COR-L47 (cell line): ENCODE measurements around the gene ACAT2.
"Not testable (repeated sequence)": the region's sequence is repeated elsewhere in the genome, so short reads cannot be mapped to it uniquely, and the experiment has no call there.

Source experiments
- DNase-seq: peaks from one replicate; lab custom pipeline; 2025; lab: John Stamatoyannopoulos, UW

Gene ACAT2

DNA sequence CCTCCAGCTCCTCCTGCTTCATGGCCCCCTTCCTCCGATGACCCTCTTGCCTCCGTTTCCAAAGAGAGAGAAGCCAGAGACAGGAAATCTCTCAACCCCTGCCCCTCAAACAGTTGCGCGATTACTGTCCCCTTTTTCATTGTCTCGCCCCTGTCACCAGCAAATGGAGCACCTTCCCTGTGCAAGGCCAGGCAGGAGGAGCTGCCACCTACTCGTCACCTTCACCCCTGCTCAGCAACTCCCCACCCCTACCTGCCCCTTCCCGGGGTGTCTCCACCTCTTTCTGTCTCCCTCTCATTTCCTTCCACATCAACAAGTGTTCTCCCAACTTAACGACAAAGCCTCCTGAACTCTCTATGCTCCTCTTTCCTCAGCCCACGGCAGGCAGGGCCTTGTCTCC, 51.9 kb downstream of the ACAT2 start:
- no peak for DNase-seq

DNA sequence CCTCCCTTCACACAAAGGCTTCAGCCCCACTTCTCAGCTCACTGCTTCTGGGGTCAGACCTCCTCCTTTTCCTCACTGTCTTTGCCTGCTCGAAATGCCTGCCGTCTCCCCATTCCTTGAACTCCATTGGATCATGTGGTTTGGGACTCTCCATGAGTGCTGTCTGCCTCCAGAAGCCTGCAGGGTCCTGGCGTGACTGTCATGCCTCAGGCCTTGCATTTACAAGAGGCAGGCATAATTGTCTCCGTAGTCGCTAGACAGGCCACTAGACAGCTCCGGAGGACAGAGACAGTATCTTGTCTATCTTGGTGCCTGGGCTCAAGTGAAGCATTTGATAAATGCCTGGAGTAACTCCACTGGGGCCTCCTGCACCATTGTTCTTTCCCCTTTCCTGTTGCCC, 53.6 kb downstream of the ACAT2 start:
- no peak for DNase-seq

DNA sequence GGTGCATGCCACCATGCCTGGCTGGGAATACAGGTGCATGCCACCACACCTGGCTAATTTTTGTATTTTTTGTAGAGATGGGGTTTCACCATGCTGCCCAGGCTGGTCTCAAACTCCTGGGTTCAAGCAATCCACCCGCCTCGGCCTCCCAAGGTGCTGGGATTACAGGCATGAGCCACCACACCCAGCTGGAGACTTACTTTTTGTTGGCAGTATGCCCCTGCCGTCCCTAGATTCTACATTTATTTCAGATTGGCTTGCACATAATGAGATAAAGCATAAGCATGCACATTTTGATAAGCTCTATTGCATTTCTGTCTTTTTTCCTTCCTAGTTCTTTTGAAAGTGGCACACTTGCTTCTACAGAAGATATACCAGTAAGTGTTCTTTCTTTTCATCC, 54.9 kb downstream of the ACAT2 start:
- not testable (repeated sequence) for DNase-seq

DNA sequence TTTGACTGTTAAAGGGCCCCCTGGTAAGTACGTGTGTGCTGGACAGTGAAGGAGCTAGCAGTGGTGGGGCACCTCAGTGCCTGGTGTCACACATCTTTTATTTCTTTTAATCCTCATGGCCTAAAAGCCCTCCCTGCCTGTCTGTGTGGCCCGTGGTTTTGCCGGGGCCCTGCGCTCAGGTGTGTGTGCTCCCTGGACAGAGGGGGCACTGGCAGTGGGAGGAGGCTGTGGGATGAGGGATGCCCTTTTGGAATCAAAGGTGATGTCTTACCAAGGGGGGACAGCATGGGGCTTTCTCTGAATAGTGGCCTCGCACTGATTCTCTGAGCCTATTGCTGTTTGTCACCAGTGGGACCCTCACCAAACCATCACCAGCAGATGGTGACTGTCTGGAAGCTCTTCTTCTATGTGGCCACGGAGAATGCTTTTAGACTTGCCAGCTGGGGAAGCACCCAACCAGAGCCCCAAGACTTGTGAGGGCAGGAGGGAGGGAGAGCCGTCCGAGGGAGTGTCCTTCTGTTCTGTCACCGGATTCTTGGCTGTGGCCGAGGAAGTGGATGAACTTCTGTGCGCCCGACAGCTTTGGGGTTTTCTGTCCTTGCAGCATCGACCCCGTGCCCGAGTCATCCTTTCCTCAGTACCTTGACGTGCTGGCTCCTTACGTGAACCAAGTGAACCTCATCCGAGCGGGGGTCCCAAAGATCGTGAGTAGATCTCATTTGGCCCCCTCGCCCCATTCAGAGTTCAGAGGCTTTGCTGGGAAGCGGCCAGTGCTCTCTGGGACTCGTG, 56.3 kb downstream of the ACAT2 start:
- no peak for DNase-seq

- no peak for DNase-seq
Measured at GRCh38 chr6:159819098-159819497, 57.3 kb downstream of the ACAT2 start.

DNA sequence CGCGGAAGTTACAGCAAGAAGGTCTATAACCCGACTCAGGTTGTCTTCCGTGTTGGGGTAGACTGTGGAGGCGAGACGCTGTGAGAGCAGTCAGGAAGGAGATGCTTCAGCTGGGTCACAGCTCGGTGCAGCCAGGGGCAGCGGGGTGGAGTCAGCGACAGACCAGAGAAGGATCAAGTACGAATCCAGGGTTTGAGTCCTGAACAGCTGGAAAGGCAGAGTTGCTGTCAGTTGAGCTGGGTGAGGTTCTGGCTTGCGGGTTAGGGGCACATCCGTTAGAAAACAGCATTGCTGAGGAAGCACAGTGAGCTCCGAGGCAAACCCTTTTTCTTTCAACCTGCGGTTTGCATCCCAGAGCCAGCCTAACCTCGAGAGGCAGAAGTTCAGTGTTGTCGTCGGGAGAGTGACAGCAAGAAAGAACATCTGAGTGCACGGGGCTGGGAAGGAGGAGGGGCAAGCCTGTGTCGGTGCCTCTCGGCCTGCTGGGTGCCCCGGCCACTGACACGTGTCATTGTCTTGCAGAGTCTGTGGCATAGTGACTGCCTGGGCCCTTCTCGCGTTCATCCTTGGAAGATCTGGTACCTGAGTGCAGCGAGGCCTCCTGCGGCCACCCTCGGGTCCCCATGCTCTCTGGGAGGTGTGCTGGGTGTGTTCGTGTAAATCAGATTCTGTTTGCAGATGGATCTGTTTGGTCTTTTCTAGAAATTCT, 58.2 kb downstream of the ACAT2 start:
- DNase-seq = no peak

- DNase-seq = no peak
Measured at GRCh38 chr6:159821122-159821521, 59.3 kb downstream of the ACAT2 start.

DNA sequence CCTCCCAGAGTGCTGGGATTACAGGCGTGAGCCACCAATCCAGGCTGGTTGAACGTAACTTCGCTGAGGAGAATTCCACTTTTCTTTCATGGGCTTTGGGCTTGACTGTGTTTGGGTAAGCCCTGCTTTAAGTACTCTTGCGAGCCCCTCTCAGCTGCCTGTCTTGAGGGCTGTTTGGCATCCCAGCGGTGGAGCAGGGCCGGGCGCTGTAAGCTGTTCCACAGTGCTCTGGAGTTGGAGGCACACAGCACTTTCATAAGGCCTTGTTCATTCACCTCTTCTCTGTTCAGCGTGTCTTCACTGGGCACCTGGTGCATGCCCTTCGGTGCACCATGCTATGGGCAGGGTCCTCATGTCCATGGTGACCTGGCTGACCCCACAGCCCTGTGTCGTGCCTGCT, 59.9 kb downstream of the ACAT2 start:
- no peak for DNase-seq

DNA sequence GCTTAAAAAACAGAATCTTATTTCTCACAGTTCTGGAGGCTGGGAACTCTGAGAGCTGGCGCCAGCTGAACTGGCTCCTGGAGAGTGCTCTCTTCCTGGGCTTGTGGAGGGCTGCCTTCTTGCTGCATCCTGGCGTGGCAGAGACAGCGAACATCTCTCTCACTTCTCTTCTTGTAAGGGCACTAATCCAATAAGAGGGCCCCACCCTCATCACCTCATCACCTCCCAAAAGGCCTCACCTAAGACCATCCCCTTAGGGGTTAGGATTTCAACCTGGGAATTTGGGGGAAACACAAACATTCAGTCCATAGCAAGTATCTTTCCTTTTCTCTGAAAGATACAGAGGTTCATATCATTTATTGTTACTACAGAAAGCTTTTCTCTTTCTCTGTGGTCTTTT, 62.1 kb downstream of the ACAT2 start:
- DNase-seq = no peak

DNA sequence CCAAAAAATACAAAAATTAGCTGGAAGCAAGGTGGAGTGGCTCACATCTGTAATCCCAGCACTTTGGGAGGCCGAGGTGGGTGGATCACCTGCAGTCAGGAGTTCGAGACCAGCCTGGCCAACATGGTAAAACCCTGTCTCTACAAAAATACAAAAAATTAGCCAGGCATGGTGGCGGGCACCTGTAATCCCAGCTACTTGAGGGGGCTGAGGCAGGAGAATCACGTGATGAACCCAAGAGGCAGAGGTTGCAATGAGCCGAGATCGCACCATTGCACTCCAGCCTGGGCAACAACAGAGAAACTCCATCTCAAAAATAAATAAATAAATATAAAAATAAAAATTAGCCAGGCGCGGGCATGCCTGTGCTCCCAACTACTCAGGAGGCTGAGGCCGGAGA, 62.8 kb downstream of the ACAT2 start:
- DNase-seq = not testable (repeated sequence)

DNA sequence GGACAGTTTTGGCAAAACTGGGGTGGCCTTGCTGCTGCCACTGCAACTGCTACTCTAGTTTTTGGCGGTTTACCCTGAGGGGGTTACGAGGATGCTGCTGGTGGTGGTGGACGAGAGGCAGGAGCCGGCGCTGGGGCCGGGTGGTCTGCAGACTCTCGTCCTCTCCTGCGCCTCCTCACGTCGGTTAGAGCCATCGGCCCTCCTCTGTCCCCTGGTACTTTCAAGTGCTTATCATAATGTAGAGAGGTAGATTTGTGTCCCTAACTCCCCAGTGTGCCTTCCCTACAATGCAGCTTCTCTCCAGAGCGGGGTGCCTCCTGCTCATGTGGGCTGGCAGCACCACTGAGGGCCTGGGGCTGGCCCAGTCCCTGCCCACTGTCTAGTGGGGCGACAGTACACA, 64.2 kb downstream of the ACAT2 start:
- DNase-seq = no peak

- no peak for DNase-seq
Measured at GRCh38 chr6:159826968-159827647, 65.3 kb downstream of the ACAT2 start.

DNA sequence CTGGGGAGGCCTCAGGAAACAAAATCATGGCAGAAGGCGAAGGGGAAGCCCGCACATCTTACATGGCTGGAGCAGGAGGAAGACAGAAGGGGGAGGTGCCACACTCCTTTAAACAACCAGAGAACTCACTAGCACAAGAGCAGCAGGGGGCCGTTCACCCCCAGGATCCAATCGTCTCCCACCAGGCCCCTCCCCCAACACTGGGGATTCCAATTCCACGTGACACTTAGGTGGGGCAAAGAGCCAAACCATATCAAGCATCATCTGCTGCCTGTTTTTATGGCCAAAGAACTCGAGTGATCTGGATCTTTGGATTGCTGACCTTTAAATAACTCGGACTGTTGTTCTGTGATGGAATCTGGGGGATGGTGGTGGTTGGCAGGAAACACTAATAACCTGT, 66.2 kb downstream of the ACAT2 start:
- no peak for DNase-seq
